Right kidney (tissue), 1 donor: ENCODE data around the gene TRAF3.

Experiments
- DNase-seq: peaks from one replicate; pipeline ENCODE4 v3.0.0-alpha.2; 2016

Gene TRAF3

GRCh38 chr14:102908766-102909455 is 131.7 kb downstream of the TRAF3 start:
- DNase-seq: no peak

GRCh38 chr14:102909462-102909861 is 132.2 kb downstream of the TRAF3 start:
- no peak for DNase-seq

- no peak for DNase-seq
These were observed 132.7 kb downstream of the TRAF3 start for GRCh38 chr14:102909911-102910310.

- DNase-seq: no peak
These were observed 133.2 kb downstream of the TRAF3 start for GRCh38 chr14:102910442-102910841.

GRCh38 chr14:102911541-102911951 is 134.3 kb downstream of the TRAF3 start:
- DNase-seq: no peak

GRCh38 chr14:102911991-102912761 is 134.9 kb downstream of the TRAF3 start:
- DNase-seq: no peak

GRCh38 chr14:102913341-102914211 is 136.3 kb downstream of the TRAF3 start:
- DNase-seq: no peak

GRCh38 chr14:102914474-102915291 is 137.4 kb downstream of the TRAF3 start:
- DNase-seq: no peak

GRCh38 chr14:102915292-102916110 is 138.3 kb downstream of the TRAF3 start:
- DNase-seq: no peak

- no peak for DNase-seq
These were observed 139.3 kb downstream of the TRAF3 start for GRCh38 chr14:102916347-102917055.

GRCh38 chr14:102917056-102917385 is 139.8 kb downstream of the TRAF3 start:
- no peak for DNase-seq

- DNase-seq: no peak
These were observed 140.4 kb downstream of the TRAF3 start for GRCh38 chr14:102917469-102918211.

- DNase-seq: no peak
These were observed 141.2 kb downstream of the TRAF3 start for GRCh38 chr14:102918438-102918837.

GRCh38 chr14:102920273-102920997 is 143.2 kb downstream of the TRAF3 start:
- no peak for DNase-seq

GRCh38 chr14:102920998-102921304 is 143.7 kb downstream of the TRAF3 start:
- no peak for DNase-seq

GRCh38 chr14:102922490-102923200 is 145.4 kb downstream of the TRAF3 start, which contains the start of gene AMN:
AMN (plus strand) TSS chr14:102922663; CDS start chr14:102922689, 26 bp downstream.
- DNase-seq: peak; percentile 60

GRCh38 chr14:102923201-102923924 is 146.1 kb downstream of the TRAF3 start:
- no peak for DNase-seq
